PC-9 (cell line): ENCODE results near the gene NDNF. TPM values are rescaled to one million over a fixed set of nuclear protein-coding genes. Genes with fewer than 3 reads are reported as not detected.

Experiments used
- BruUV-seq: library from RNA; stranded (reverse); fragments of 400-500 nt; replicated peaks from 2 replicates; lab custom pipeline; 2021; lab: Mats Ljungman, UMichigan
- CTCF ChIA-PET: fragments of 300-600 bp; sonication (Branson Sonifier 250); formaldehyde crosslinking; loops from one replicate; lab custom pipeline; 2022; ENCODE audit warnings: antibody characterized with exemption; lab: Charles Lee
- POLR2A ChIA-PET: fragments of 300-600 bp; sonication (Branson Sonifier 250); formaldehyde crosslinking; loops from one replicate; lab custom pipeline; 2022; ENCODE audit warnings: antibody characterized with exemption; ENCODE audit not compliant: unreplicated experiment; lab: Charles Lee
- DNase-seq, 2 experiments: peaks; one replicate each; pipeline versions ENCODE4 v3.0.0 to v3.0.0-alpha.2; 2015 to 2022; ENCODE audit warnings: mixed read lengths in 1 of 2
- H2AFZ ChIP-seq: fragments of 200-600 bp; sonication (generic); 2 replicates; pipeline ENCODE4 v1.8.1; 2017; ENCODE audit warnings: antibody characterized with exemption
- H3F3A ChIP-seq: fragments of 200-600 bp; sonication (generic); 2 replicates; pipeline ENCODE4 v1.8.1; 2017; ENCODE audit warnings: antibody characterized with exemption, mild to moderate bottlenecking, low read depth; ENCODE audit not compliant: insufficient read depth
- H3K27ac ChIP-seq: fragments of 200-600 bp; sonication (generic); 2 replicates; pipeline ENCODE4 v1.6.1; 2016; ENCODE audit warnings: mixed run types
- H3K27me3 ChIP-seq: fragments of 200-600 bp; sonication (generic); 2 replicates; pipeline ENCODE4 v1.6.1; 2016; ENCODE audit warnings: low read depth, mixed run types; ENCODE audit not compliant: insufficient read depth
- H3K36me3 ChIP-seq: fragments of 200-600 bp; sonication (generic); 2 replicates; pipeline ENCODE4 v1.6.1; 2016; ENCODE audit warnings: low read depth, mixed run types
- H3K4me1 ChIP-seq: fragments of 200-600 bp; sonication (generic); replicated peaks from 2 replicates; pipeline ENCODE4 v1.6.1; 2016; ENCODE audit warnings: mixed run types; ENCODE audit not compliant: insufficient read depth
- H3K4me2 ChIP-seq: fragments of 200-600 bp; sonication (generic); 2 replicates; pipeline ENCODE4 v1.6.1; 2017; ENCODE audit warnings: mixed run types
- H3K4me3 ChIP-seq: fragments of 200-600 bp; sonication (generic); 2 replicates; pipeline ENCODE4 v1.6.1; 2016; ENCODE audit warnings: mixed run types
- H3K79me2 ChIP-seq: fragments of 200-600 bp; sonication (generic); 2 replicates; pipeline ENCODE4 v1.6.1; 2017; ENCODE audit warnings: low read depth, mixed run types
- H3K9me2 ChIP-seq: fragments of 200-600 bp; sonication (generic); 2 replicates; pipeline ENCODE4 v1.8.1; 2017; ENCODE audit warnings: mild to moderate bottlenecking; ENCODE audit not compliant: insufficient read depth
- H3K9me3 ChIP-seq: fragments of 200-600 bp; sonication (generic); 2 replicates; pipeline ENCODE4 v1.8.1; 2016; ENCODE audit warnings: low read depth; ENCODE audit not compliant: insufficient read depth
- H4K20me1 ChIP-seq: fragments of 200-600 bp; sonication (generic); 2 replicates; pipeline ENCODE4 v1.8.1; 2017; ENCODE audit not compliant: insufficient read depth
- CTCF ChIP-seq: fragments of 200-600 bp; sonication (generic); conservative IDR thresholded peaks from 2 replicates; pipeline ENCODE4 v1.6.1; 2017; ENCODE audit warnings: mixed run types, antibody characterized with exemption, mild to moderate bottlenecking, moderate library complexity
- EZH2 ChIP-seq: fragments of 200-600 bp; sonication (generic); IDR thresholded peaks from 2 replicates; pipeline ENCODE4 v1.8.0; 2017; ENCODE audit warnings: antibody characterized with exemption, low read depth
- intact Hi-C: fragments of 100-400 bp; cut with micrococcal nuclease; formaldehyde crosslinking; loops from one replicate; pipeline ENCODE4 v1.10.0; 2022; ENCODE audit not compliant: unreplicated experiment
- total RNA-seq: library from RNA; stranded (reverse); gene quantifications from 2 replicates; pipeline ENCODE4 v1.2.3, GENCODE V29; 2021

NDNF gene
- total RNA-seq, 1 experiment from 2014 or later = not detected

DNA sequence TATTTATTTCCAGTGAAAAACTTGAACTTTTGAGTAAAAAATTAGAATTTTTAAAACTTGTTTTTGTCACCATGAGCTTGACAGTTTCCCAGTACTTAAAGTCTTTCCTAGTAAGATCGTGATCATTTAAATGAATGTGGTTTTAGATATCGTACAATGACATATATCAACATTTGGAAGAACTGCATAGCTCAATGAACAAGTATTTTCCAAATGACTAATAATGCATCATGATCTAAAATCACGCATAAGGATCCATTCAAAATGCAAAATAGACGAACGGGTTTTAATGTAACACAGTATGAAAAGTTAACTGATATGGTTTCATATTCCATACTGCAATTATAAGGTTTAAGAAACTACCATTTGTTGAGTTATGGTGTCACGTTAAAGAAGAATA, 4.1 kb upstream of the NDNF start:
- Histone ChIP-seq H3K27me3 (peaks cover 11% of the 10 kb centered on the region; the same call in 1 of the 2 replicates), H3K4me3 (no peak overlapping the region), H3K9me3 (peaks cover 3% of the 10 kb centered on the region; the same call in 1 of the 2 replicates), H3K4me1 (no peaks in the 10 kb centered on the region), H3K36me3 (no peaks in the 10 kb centered on the region), H3K4me2 (no peak overlapping the region), H2AFZ (no peak overlapping the region), H4K20me1 (no peaks in the 10 kb centered on the region), H3K9me2 (no peaks in the 10 kb centered on the region), H3F3A (no peaks in the 10 kb centered on the region), H3K27ac (no peak overlapping the region), H3K79me2 (no peaks in the 10 kb centered on the region)
- intact Hi-C loops = no loop called here
- no TSS peak for BruUV-seq
- POLR2A ChIA-PET = no interaction called here
- TF ChIP-seq CTCF (no peak), EZH2 (no peak)
- DNase-seq = no peak
- CTCF ChIA-PET = no interaction called here

- intact Hi-C loops = no loop called here
- no peak overlapping the region for H3K4me2 ChIP-seq
- ChIA-PET CTCF (interaction anchor here (0.6 kb wide), 1 partner anchor 1013 kb away, joined by 3 read pairs; no protein-coding TSS in a partner anchor), POLR2A (no interaction called here)
- H3K79me2 ChIP-seq = no peaks in the 10 kb centered on the region
- no peaks in the 10 kb centered on the region; the same call in 1 of the 2 replicates for H3K9me2 ChIP-seq
- TF ChIP-seq CTCF = no peak
- no peak for TF ChIP-seq EZH2
- no peaks in the 10 kb centered on the region for H4K20me1 ChIP-seq
- no peak overlapping the region for H2AFZ ChIP-seq
- DNase-seq = no peak
- H3K36me3 ChIP-seq = no peaks in the 10 kb centered on the region
- peaks cover 12% of the 10 kb centered on the region; the same call in 1 of the 2 replicates for H3K27me3 ChIP-seq
- no peaks in the 10 kb centered on the region for H3K9me3 ChIP-seq
- BruUV-seq = no TSS peak
- no peak overlapping the region for H3K4me3 ChIP-seq
- H3K4me1 ChIP-seq = no peaks in the 10 kb centered on the region
- no peak overlapping the region for H3K27ac ChIP-seq
- no peaks in the 10 kb centered on the region for H3F3A ChIP-seq
Measured at GRCh38 chr4:121073672-121074381, 1.5 kb upstream of the NDNF start.

DNA sequence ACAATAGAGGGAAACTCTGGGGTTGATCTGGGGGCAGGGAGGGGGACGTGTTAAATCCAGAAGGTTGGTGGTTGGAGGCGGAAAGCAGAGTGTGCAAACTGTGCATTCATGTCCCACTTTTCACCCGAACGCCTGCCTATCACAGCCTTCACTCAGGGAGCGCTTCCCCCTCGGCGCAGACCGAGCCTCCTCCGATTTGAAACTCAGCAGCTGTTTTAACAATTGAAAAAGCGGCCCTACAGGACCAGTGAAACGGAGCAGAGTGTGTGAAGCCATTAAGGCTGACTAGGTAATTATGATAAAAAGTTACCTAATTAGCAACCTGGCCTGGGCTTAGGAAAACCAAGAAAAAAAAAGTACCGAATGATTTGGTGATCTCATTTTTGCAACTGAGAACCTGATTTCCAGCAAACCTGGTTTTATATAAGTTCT, 685 bp upstream of the NDNF start:
- no peaks in the 10 kb centered on the region for H3K9me3 ChIP-seq
- H3K4me2 ChIP-seq = no peak overlapping the region
- H3K9me2 ChIP-seq = no peaks in the 10 kb centered on the region; the same call in 1 of the 2 replicates
- intact Hi-C loops = no loop called here
- BruUV-seq = no TSS peak
- H3K79me2 ChIP-seq = no peaks in the 10 kb centered on the region
- DNase-seq = no peak
- CTCF ChIA-PET = no interaction called here
- H3K27me3 ChIP-seq = peaks cover 12% of the 10 kb centered on the region; the same call in 1 of the 2 replicates
- H3K36me3 ChIP-seq = no peaks in the 10 kb centered on the region
- POLR2A ChIA-PET = no interaction called here
- H4K20me1 ChIP-seq = no peaks in the 10 kb centered on the region
- H3F3A ChIP-seq = no peaks in the 10 kb centered on the region
- H2AFZ ChIP-seq = no peak overlapping the region
- no peak overlapping the region for H3K4me3 ChIP-seq
- H3K4me1 ChIP-seq = no peaks in the 10 kb centered on the region
- no peak for TF ChIP-seq CTCF
- TF ChIP-seq EZH2 = no peak
- no peak overlapping the region for H3K27ac ChIP-seq
